ENCODE measurements around the gene SIRT1.
"Not testable (repeated sequence)": the region's sequence is repeated elsewhere in the genome, so short reads cannot be mapped to it uniquely, and the experiment has no call there.

Gene SIRT1

DNA sequence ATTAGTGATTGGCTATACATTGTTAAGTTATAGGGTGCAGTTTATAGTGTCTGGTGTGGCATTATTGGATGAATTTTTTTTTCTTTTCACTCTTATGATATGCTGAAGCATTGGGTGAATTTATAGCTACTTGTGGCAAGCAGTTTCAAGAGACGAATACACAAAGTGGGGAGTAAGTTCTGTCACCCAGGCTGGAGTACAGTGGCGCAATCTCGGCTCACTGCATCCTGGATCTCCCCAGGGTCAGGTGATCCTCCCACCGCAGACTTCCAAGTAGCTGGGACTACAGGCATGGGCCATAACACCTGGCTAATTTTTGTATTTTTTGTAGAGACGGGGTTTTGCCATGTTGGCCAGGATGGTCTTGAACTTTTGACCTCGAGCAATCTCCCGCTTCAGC, 6.3 kb upstream of the SIRT1 start:
- no peak for DNase-seq

DNA sequence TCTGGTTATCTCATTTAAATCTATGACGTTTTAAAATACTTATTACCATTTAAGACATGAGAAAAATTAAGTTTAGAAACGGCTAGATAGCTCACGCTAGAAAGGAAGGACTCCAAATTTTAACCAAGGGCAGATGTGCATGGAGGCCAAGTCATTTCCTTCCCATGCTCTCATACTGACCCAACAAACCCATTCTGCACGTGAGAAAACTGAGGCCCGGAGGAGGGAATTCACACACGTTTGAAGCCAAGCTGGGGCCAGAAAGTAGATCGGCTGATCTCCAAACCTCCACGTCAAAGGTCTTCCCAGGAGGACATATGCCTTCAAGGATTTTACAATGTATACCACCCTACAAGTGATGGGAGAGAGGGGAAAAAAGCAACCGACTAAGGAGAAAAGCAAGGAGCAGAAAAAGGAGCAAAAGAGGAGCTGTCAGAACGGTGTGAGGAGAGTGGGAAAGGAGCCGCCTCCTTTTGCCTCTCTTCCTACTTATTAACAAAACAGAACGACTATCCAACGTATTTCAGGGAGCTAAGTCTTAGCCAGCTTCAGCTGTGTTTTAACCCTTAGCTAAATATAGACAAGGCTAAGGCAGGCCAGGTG, 645 bp upstream of the SIRT1 start:
- DNase-seq, result no peak

DNA sequence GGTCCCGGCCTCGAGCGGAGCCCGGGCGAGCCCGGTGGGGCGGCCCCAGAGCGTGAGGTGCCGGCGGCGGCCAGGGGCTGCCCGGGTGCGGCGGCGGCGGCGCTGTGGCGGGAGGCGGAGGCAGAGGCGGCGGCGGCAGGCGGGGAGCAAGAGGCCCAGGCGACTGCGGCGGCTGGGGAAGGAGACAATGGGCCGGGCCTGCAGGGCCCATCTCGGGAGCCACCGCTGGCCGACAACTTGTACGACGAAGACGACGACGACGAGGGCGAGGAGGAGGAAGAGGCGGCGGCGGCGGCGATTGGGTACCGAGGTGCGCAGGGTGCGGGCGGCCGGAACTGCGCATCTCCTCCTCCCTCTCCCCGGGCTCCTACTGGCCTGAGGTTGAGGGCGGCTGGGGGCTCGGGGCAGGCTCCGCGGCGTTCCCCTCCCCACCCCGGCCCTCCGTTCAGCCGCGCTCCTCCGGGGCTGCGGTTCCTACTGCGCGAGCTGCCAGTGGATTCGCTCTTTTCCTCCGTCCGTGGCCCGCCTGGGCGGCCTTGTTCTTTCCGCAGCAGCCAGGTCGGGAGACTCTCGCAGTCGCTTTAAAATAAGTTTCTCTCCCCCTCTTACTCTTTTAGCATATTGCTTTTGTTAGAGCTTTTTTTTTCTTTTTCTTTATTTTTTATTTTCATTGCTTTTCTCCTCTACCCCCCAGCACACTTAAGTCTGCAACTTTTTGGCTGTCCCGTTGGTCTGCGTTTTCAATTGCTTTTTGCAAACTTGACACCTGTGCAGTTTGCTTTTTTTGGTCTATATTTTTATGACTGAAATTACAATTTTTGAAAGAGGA, 600 bp downstream of the SIRT1 start:
- peak; percentile 50 for DNase-seq

GRCh38 chr10:67893637-67894036, 9.2 kb downstream of the SIRT1 start:
- DNase-seq, result no peak

GRCh38 chr10:67903581-67903980, 19.1 kb downstream of the SIRT1 start:
- DNase-seq, result no peak

DNA sequence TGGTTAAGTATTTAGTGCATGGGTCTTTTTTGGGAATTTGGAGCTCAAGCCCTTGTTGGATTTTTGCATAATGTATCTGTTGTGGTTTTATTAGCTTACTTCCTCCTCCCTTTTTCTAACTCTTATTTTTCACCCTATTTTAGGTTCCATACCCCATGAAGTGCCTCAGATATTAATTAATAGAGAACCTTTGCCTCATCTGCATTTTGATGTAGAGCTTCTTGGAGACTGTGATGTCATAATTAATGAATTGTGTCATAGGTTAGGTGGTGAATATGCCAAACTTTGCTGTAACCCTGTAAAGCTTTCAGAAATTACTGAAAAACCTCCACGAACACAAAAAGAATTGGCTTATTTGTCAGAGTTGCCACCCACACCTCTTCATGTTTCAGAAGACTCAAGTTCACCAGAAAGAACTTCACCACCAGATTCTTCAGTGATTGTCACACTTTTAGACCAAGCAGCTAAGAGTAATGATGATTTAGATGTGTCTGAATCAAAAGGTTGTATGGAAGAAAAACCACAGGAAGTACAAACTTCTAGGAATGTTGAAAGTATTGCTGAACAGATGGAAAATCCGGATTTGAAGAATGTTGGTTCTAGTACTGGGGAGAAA, 28.0 kb downstream of the SIRT1 start:
- no peak for DNase-seq

- DNase-seq, result no peak
Measured at GRCh38 chr10:67914777-67915340, 30.4 kb downstream of the SIRT1 start.

GRCh38 chr10:67917169-67917568, 32.7 kb downstream of the SIRT1 start:
- DNase-seq, result no peak

GRCh38 chr10:67917679-67918078, 33.2 kb downstream of the SIRT1 start:
- DNase-seq, result no peak

DNA sequence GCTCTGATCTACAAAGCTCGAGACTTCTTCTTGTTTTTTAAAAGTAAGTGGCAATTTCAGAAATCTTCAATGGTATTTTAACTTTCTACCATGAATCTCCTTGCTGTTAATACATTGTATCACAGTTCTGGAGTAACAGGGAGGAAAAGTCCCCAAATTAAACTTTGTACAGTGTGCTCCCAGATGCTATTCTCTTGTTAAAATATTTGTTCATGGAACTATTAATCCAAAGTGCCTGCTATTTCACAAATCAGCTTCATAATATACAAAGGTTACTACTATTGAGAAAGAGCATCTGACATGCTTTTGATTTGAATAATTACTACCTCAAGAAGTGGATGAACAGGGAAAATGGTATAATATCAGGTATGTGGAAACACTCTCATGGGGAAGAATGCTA, 36.6 kb downstream of the SIRT1 start:
- DNase-seq, result no peak

- DNase-seq, result no peak
Measured at GRCh38 chr10:67923551-67923950, 39.1 kb downstream of the SIRT1 start.

DNA sequence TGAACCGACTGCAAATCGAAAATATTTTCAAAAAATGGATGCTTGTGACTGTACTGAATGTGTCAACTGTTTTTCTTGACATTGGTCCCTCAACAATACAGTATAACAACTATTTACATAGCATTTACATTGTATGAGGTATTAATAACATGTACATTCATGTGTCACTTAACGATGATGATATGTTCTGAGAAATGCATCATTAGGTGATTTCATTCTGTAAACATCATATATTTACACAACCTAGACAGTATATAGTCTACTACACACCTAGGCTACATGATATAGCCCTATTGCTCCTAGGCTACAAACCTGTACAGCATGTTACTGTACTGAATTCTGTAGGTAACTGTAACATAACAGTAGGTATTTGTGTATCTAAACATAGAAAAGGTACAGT, 39.7 kb downstream of the SIRT1 start:
- no peak for DNase-seq

GRCh38 chr10:67925449-67926005, 41.1 kb downstream of the SIRT1 start:
- no peak for DNase-seq

DNA sequence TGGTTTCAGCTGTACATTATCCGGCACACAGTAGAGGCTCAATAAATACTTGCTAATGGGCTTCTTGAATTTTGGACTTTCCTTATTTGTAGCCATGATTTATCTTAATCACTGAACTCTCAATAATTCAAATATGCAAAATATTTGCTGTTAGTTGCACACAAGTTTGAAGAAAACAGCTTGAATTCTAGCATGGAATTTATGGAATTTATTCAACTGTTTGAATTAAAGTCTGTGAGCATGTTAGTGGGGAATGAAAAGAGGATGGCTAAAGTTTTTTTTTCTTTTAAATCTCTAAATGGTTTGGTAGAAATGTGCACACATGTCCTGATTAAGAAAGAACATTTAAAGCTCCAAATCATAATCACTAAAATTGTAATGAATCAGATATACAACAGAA, 42.5 kb downstream of the SIRT1 start:
- no peak for DNase-seq

DNA sequence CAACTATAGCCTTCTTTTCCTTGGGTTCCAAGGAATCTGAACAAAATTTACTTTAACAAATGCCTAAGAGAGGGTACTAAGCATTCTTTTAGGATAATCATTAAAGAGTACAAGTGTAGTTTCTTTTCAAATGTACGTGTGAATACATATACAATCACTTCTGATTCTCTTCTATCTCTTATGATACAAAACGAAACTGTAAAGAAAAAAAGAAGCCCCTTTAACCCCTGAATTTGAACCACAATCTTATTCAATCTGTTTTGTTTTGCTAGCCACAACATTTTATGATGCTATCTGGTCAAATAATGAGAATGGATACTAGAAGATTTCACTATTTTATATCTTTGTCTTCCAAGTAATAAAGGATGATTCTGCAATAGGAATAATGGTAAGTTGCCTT, 48.7 kb downstream of the SIRT1 start:
- DNase-seq, result no peak

DNA sequence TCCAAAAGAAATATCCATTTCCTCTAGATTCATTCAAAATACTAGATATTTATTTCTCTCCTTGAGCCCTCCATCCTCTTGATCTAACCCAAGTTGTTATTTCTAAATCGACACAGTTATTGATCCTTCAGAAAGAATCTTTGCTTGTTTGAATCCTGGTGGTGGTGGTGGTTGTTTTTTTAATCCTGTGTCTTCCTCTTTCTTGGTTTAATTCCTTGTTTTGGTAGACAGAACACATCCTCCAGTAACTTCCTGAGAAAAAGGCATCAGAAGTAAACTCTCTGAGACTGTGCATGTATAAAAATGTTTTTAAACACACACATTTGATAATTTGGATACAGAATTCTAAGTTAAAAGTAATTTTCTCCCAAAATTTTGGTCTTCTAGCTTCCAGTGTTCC, 49.9 kb downstream of the SIRT1 start:
- no peak for DNase-seq

DNA sequence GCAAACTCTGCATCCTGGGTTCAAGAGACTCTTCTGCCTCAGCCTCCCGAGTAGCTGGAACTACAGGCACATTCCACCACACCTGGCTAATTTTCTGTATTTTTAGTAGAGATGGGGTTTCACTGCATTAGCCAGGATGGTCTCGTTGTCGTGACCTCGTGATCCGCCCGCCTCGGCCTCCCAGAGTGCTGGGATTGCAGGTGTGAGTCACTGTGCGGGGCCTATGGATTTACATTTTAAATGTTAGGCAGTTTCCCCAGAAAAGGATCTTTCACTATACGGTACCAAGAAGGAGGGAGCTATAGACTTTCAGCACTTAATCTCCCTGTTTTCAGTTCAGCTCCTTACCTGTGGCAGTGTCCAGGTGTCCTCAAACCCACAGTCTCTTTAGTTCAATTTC, 50.8 kb downstream of the SIRT1 start:
- DNase-seq, result no peak

GRCh38 chr10:67936416-67936815, 52.0 kb downstream of the SIRT1 start:
- no peak for DNase-seq

GRCh38 chr10:67943917-67944316, 59.5 kb downstream of the SIRT1 start:
- no peak for DNase-seq

DNA sequence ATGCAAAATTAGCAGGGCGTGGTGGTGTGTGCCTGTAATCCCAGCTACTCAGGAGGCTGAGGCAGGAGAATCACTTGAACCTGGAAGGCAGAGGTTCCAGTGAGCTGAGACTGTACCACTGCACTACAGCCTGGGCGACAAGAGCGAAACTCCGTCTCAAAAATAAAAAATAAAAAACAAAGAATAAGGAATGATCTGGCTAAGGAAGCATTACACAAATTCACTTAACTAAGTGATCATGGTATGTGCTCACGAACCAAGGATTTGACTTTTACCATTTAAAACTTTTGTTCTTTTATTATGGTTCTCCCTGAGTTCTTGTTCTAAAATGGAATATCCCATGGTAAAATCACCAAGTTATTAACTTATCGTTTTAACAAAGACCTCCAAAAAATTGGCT, 71.2 kb downstream of the SIRT1 start:
- no peak for DNase-seq

GRCh38 chr10:67959839-67960476, 75.5 kb downstream of the SIRT1 start:
- DNase-seq, result no peak

- no peak for DNase-seq
Measured at GRCh38 chr10:67965456-67965855, 81.0 kb downstream of the SIRT1 start.

GRCh38 chr10:67966035-67966434, 81.6 kb downstream of the SIRT1 start:
- DNase-seq, result not testable (repeated sequence)
